Lower leg skin (tissue), 4 donors: ENCODE measurements around the gene F10. TPM values are rescaled to one million over a fixed set of nuclear protein-coding genes. Genes with fewer than 3 reads are reported as not detected.

Experiments
- DNase-seq, 2 donors: peaks; one replicate each; pipeline ENCODE4 v3.0.0-alpha.2; 2019; ENCODE audit warnings: low spot score in 2 of 2
- H3K4me3 ChIP-seq: fragments of 200-600 bp; sonication (generic); 2 replicates; pipeline ENCODE4 v1.5.1; 2017; ENCODE audit warnings: mild to moderate bottlenecking, low read depth; ENCODE audit not compliant: poor library complexity, severe bottlenecking
- CTCF ChIP-seq, 3 donors: fragments of 450-650 bp; IDR thresholded peaks; one replicate each; pipeline ENCODE4 v1.5.1; 2016; ENCODE audit warnings: antibody characterized with exemption in 3 of 3, mild to moderate bottlenecking in 3 of 3, moderate library complexity in 2 of 3
- POLR2A ChIP-seq, 2 donors: fragments of 450-650 bp; IDR thresholded peaks; one replicate each; pipeline ENCODE4 v1.6.1; 2016 to 2017; ENCODE audit warnings: antibody characterized with exemption in 2 of 2, mild to moderate bottlenecking in 1 of 2, moderate library complexity in 1 of 2
- WGBS, 2 donors: methylation state at CpG; one replicate each; pipeline ENCODE4 v1.1.5; 2018; 5-methylcytosine and 5-hydroxymethylcytosine counted together
- intact Hi-C: fragments of 100-400 bp; cut with DNase I; formaldehyde crosslinking; loops from one replicate; pipeline ENCODE4 v1.15.0; 2023; ENCODE audit warnings: low total_unique reads
- total RNA-seq, 4 donors: library from RNA; depleted of rRNA; stranded (reverse); fragments of >200 nt; gene quantifications; one replicate each; pipeline ENCODE4 v1.1.0, GENCODE V29; 2016

Gene F10
- total RNA-seq, 4 donors from 2014 or later: 6.5 to 31.0 (median 9.3) TPM

GRCh38 chr13:113179374-113180230 is 57.0 kb downstream of the F10 start:
- no peak overlapping the region for H3K4me3 ChIP-seq

GRCh38 chr13:113182046-113182445 is 59.4 kb downstream of the F10 start:
- WGBS, 2 donors: 83 to 84% methylated on average over 4 of the region's 4 CpGs
- intact Hi-C loops: no loop called here
- DNase-seq: no peak
- TF ChIP-seq POLR2A (IDR thresholded peaks at IDR 0.05): no peak
- no peak for TF ChIP-seq CTCF (IDR thresholded peaks at IDR 0.05)
- H3K4me3 ChIP-seq: no peak overlapping the region

More at GRCh38 chr13:113179374-113180230, 57.0 kb downstream of the F10 start:
- DNase-seq: no peak
- intact Hi-C loops: no loop called here
- WGBS, 2 donors: 90 to 92% methylated on average over 28 of the region's 28 CpGs
- TF ChIP-seq POLR2A (IDR thresholded peaks at IDR 0.05) (no peak), CTCF (IDR thresholded peaks at IDR 0.05) (no peak)

GRCh38 chr13:113183450-113184129 is 61.0 kb downstream of the F10 start:
- DNase-seq: no peak
- TF ChIP-seq CTCF (IDR thresholded peaks at IDR 0.05) (no peak), POLR2A (IDR thresholded peaks at IDR 0.05) (no peak)
- WGBS, 2 donors: 87 to 90% methylated on average over 14 of the region's 14 CpGs
- intact Hi-C loops: no loop called here
- no peak overlapping the region for H3K4me3 ChIP-seq

DNA sequence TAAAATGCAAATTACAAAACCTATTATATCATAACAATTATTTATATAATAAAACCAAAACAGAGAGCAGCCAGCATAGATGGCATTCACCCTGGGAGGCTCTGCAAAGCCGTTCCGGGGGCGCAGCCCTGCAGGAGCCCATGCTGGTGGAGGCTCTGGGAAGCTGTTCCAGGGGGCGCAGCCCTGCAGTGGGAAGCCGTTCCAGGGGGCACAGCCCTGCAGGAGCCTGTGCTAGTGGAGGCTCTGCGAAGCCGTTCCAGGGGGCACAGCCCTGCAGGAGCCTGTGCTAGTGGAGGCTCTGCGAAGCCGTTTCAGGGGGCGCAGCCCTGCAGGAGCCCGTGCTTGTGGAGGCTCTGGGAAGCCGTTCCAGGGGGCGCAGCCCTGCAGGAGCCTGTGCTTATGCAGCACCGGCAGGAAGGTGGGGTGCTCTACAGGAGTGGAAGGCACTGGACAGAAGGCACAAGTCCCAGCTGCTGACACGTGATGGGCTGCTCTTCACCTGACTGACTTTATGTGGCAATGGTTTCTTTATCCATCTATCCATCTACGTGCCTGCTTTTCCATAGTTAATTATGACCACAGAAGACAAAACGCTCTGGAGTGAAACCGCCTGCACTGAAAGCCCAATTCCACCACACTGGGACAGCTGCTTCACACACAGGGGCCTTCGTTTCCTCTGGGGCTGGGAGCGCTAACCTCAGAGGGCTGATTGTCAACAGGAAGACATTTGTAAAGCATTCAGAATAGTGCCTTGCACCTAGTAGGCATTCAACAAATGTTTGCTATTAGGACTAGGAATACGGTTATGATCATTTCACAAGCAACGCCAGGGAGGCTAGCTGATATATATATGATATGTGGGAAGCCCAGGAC is 62.2 kb downstream of the F10 start:
- no peak overlapping the region for H3K4me3 ChIP-seq
- intact Hi-C loops: no loop called here
- TF ChIP-seq CTCF (IDR thresholded peaks at IDR 0.05) (no peak), POLR2A (IDR thresholded peaks at IDR 0.05) (no peak)
- DNase-seq: no peak
- 83 to 92% methylated on average over 15 to 22 of the region's 22 CpGs for WGBS, 2 donors

- H3K4me3 ChIP-seq: no peak overlapping the region
- DNase-seq: no peak
- TF ChIP-seq POLR2A (IDR thresholded peaks at IDR 0.05) (no peak), CTCF (IDR thresholded peaks at IDR 0.05) (no peak)
- 84 to 89% methylated on average over 13 of the region's 13 CpGs for WGBS, 2 donors
- intact Hi-C loops: no loop called here
These were observed 63.7 kb downstream of the F10 start for GRCh38 chr13:113186061-113186900.
